Lung (tissue), 12 donors: ENCODE measurements around the gene ARHGAP1. TPM values are rescaled to one million over a fixed set of nuclear protein-coding genes. Genes with fewer than 3 reads are reported as not detected.

Experiments
- ATAC-seq: fragments of 200-7000 bp; cut with Tn5 transposase; one replicate; pipeline ENCODE4 v1.9.1; 2020; ENCODE audit warnings: moderate number of reproducible peaks; ENCODE audit not compliant: insufficient read depth, low FRiP score
- DNase-seq, 3 donors: peaks; one replicate each; pipeline ENCODE4 v3.0.0-alpha.2; 2013 to 2017
- H3K27ac ChIP-seq, 2 donors: one replicate each; pipeline ENCODE4 v1.5.1; 2013; ENCODE audit warnings: mild to moderate bottlenecking in 2 of 2, moderate library complexity in 2 of 2, control low read depth in 1 of 2, inconsistent platforms in 1 of 2, low read depth in 1 of 2, low read length in 1 of 2
- H3K27me3 ChIP-seq, 3 donors: one replicate each; pipeline ENCODE4 v1.5.1; 2013; ENCODE audit warnings: low read length in 2 of 3; ENCODE audit not compliant: control insufficient read depth in 3 of 3, insufficient read depth in 3 of 3
- H3K36me3 ChIP-seq, 4 donors: one replicate each; pipeline ENCODE4 v1.5.1; 2013; ENCODE audit warnings: low read length in 4 of 4, mild to moderate bottlenecking in 1 of 4, moderate library complexity in 1 of 4; ENCODE audit not compliant: control insufficient read depth in 4 of 4, insufficient read depth in 4 of 4
- H3K4me1 ChIP-seq, 5 donors: one replicate each; pipeline ENCODE4 v1.5.1; 2013; ENCODE audit warnings: low read length in 5 of 5, mild to moderate bottlenecking in 2 of 5, moderate library complexity in 1 of 5; ENCODE audit not compliant: control insufficient read depth in 5 of 5, insufficient read depth in 5 of 5
- H3K4me3 ChIP-seq: one replicate; pipeline ENCODE4 v1.5.1; 2013; ENCODE audit warnings: mild to moderate bottlenecking, control low read depth, moderate library complexity
- H3K9ac ChIP-seq, 2 donors: one replicate each; pipeline ENCODE4 v1.5.1; 2013; ENCODE audit warnings: low read length in 2 of 2, control low read depth in 1 of 2; ENCODE audit not compliant: insufficient read depth in 1 of 2
- H3K9me3 ChIP-seq, 4 donors: one replicate each; pipeline ENCODE4 v1.5.1; 2013; ENCODE audit warnings: low read length in 3 of 4, mild to moderate bottlenecking in 1 of 4, moderate library complexity in 1 of 4; ENCODE audit not compliant: control insufficient read depth in 4 of 4, insufficient read depth in 3 of 4
- WGBS, 2 donors: extraction: QIAGEN DNeasy Blood & Tissue Kit; methylation state at CpG; one replicate each; pipeline ENCODE4 v1.1.7; 2013; 5-methylcytosine and 5-hydroxymethylcytosine counted together
- polyA plus RNA-seq, 2 donors: library from polyadenylated mRNA; stranded (reverse); fragments of 200-250 nt; gene quantifications; one replicate each; pipeline ENCODE4 v1.2.1, GENCODE V29; 2013
- total RNA-seq, 2 donors: library from RNA; depleted of rRNA in 1 of 2; stranded (reverse); fragments of >200 nt in 1 of 2; gene quantifications; one replicate each; pipeline ENCODE4 v1.2.1, GENCODE V29; 2014 to 2021
- TF ChIP-seq, protein P1 (sequence below): IDR thresholded peaks from 2 replicates; pipeline ENCODE4 v1.5.1; 2012; ENCODE audit warnings: mild to moderate bottlenecking; ENCODE audit errors: control extremely low read depth, extremely low read depth
- donor health status: control.
- donor health status: control.
- donor health status: Bipolar disorder and iron deficiency.
- donor health status: healthy.
- donor health status: DM: yes; HTN: yes; CAD: no.

ARHGAP1 gene
- total and polyA plus RNA-seq, 4 donors: 23.3 to 87.9 (median 36.6) TPM

DNA sequence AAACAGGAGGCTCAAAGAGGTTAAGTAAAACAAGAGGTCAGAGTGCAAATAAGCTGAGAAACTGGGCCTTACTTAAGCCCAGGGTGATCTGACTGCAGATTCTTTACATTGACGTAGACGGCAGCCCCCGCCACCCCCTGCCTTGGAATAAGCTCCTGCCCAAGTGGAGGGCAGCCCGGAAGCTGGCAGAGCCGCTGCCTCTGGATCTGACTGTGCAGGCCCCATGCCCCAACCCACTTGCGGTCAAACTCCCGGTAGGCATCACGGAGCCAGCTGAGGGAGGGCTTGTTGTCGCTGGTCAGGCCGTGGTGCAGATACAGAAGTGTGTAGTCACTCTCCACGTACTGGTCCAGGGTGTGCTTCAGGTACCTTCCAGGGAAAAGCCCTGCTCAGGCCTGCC, 18.6 kb downstream of the ARHGAP1 start:
- TF ChIP-seq, protein P1, sequence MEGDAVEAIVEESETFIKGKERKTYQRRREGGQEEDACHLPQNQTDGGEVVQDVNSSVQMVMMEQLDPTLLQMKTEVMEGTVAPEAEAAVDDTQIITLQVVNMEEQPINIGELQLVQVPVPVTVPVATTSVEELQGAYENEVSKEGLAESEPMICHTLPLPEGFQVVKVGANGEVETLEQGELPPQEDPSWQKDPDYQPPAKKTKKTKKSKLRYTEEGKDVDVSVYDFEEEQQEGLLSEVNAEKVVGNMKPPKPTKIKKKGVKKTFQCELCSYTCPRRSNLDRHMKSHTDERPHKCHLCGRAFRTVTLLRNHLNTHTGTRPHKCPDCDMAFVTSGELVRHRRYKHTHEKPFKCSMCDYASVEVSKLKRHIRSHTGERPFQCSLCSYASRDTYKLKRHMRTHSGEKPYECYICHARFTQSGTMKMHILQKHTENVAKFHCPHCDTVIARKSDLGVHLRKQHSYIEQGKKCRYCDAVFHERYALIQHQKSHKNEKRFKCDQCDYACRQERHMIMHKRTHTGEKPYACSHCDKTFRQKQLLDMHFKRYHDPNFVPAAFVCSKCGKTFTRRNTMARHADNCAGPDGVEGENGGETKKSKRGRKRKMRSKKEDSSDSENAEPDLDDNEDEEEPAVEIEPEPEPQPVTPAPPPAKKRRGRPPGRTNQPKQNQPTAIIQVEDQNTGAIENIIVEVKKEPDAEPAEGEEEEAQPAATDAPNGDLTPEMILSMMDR: no peak
- 96 to 97% methylated on average over 11 of the region's 11 CpGs for WGBS, 2 donors
- H3K27me3 ChIP-seq: no peaks in the 10 kb centered on the region
- DNase-seq (no peak), ATAC-seq (no peak)
- peaks cover 10 to 58% (median 20%) of the 10 kb centered on the region in 4 donors for H3K36me3 ChIP-seq
- H3K27ac ChIP-seq: no peak overlapping the region
- H3K9ac ChIP-seq: no peak overlapping the region
- peaks cover 0 to 3% (median 2%) of the 10 kb centered on the region in 5 donors for H3K4me1 ChIP-seq
- no peak overlapping the region for H3K4me3 ChIP-seq
- H3K9me3 ChIP-seq: no peaks in the 10 kb centered on the region

DNA sequence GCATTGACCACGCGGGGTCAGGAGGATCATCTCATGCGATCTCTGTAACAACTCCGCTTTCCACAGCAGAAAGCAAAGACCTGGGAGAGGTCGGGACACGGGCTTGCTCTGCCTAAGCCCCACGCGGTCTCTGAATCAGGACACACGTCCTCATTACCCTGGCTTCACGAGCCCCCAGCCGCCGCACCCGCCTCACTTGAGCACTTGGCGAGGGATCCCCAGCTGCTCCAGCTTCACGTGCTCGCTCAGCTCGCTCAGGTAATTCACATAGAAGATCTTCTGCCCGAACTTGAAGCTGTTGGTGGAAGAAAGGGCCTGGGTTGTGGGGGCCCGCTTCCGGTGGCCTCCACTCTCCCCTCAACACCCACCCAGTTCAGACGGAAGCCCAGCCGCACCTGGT, 19.6 kb downstream of the ARHGAP1 start:
- Histone ChIP-seq H3K27me3 (no peaks in the 10 kb centered on the region), H3K36me3 (peaks cover 12 to 58% (median 21%) of the 10 kb centered on the region in 4 donors), H3K27ac (no peak overlapping the region), H3K4me1 (peaks cover 0 to 3% (median 2%) of the 10 kb centered on the region in 5 donors), H3K4me3 (no peak overlapping the region), H3K9ac (no peak overlapping the region), H3K9me3 (no peaks in the 10 kb centered on the region)
- DNase-seq (no peak), ATAC-seq (no peak)
- 96 to 97% methylated on average over 22 of the region's 22 CpGs for WGBS, 2 donors
- TF ChIP-seq, protein P1: no peak

GRCh38 chr11:46680164-46680760, 20.2 kb downstream of the ARHGAP1 start:
- H3K36me3 ChIP-seq: peaks cover 12 to 58% (median 21%) of the 10 kb centered on the region in 4 donors

More at GRCh38 chr11:46680164-46680760, 20.2 kb downstream of the ARHGAP1 start:
- Histone ChIP-seq H3K4me3 (no peak overlapping the region), H3K27me3 (no peaks in the 10 kb centered on the region), H3K4me1 (peaks cover 2 to 7% (median 4%) of the 10 kb centered on the region in 5 donors), H3K9me3 (no peaks in the 10 kb centered on the region), H3K9ac (no peak overlapping the region), H3K27ac (no peak overlapping the region)
- no peak for DNase-seq
- no peak for ATAC-seq
- WGBS, 2 donors: 90 to 93% methylated on average over 21 of the region's 21 CpGs
- TF ChIP-seq, protein P1: no peak
